HG02870 (cell line): ENCODE measurements around the gene F2RL3.

Experiments
- ATAC-seq: cut with Tn5 transposase; IDR thresholded peaks from one replicate; pipeline ENCODE4 v1.9.1; 2021; ENCODE audit warnings: mild to moderate bottlenecking, moderate library complexity; ENCODE audit not compliant: unreplicated experiment

Gene F2RL3

GRCh38 chr19:16892868-16893685, 4.3 kb downstream of the F2RL3 start:
- no peak for ATAC-seq

- no peak for ATAC-seq
Observed at GRCh38 chr19:16893686-16893989, 4.8 kb downstream of the F2RL3 start.

GRCh38 chr19:16894080-16894479, 5.3 kb downstream of the F2RL3 start:
- no peak for ATAC-seq

GRCh38 chr19:16895467-16896145, 6.8 kb downstream of the F2RL3 start:
- ATAC-seq, result no peak

- no peak for ATAC-seq
Observed at GRCh38 chr19:16896146-16897028, 7.6 kb downstream of the F2RL3 start.

- no peak for ATAC-seq
Observed at GRCh38 chr19:16897029-16897855, 8.4 kb downstream of the F2RL3 start.

- ATAC-seq, result no peak
Observed at GRCh38 chr19:16897856-16898161, 9.0 kb downstream of the F2RL3 start.

- no peak for ATAC-seq
Observed at GRCh38 chr19:16898361-16899015, 9.7 kb downstream of the F2RL3 start.

GRCh38 chr19:16899566-16900075, 10.8 kb downstream of the F2RL3 start:
- ATAC-seq, result no peak

GRCh38 chr19:16901491-16902175, 12.8 kb downstream of the F2RL3 start:
- ATAC-seq, result no peak

- no peak for ATAC-seq
Observed at GRCh38 chr19:16902545-16902944, 13.7 kb downstream of the F2RL3 start.

- no peak for ATAC-seq
Observed at GRCh38 chr19:16903347-16903746, 14.5 kb downstream of the F2RL3 start.

GRCh38 chr19:16904599-16904998, 15.8 kb downstream of the F2RL3 start:
- ATAC-seq, result no peak

GRCh38 chr19:16908759-16909158, 20.0 kb downstream of the F2RL3 start:
- ATAC-seq, result no peak

- ATAC-seq, result no peak
Observed at GRCh38 chr19:16911046-16911445, 22.2 kb downstream of the F2RL3 start.

- no peak for ATAC-seq
Observed at GRCh38 chr19:16912780-16913179, 24.0 kb downstream of the F2RL3 start.

- no peak for ATAC-seq
Observed at GRCh38 chr19:16914421-16914820, 25.6 kb downstream of the F2RL3 start.

GRCh38 chr19:16915135-16915534, 26.3 kb downstream of the F2RL3 start:
- no peak for ATAC-seq

- no peak for ATAC-seq
Observed at GRCh38 chr19:16915734-16916133, 26.9 kb downstream of the F2RL3 start.

GRCh38 chr19:16917401-16917800, 28.6 kb downstream of the F2RL3 start:
- no peak for ATAC-seq
